ENCODE measurements around the gene SAP30BP.

SAP30BP gene

DNA sequence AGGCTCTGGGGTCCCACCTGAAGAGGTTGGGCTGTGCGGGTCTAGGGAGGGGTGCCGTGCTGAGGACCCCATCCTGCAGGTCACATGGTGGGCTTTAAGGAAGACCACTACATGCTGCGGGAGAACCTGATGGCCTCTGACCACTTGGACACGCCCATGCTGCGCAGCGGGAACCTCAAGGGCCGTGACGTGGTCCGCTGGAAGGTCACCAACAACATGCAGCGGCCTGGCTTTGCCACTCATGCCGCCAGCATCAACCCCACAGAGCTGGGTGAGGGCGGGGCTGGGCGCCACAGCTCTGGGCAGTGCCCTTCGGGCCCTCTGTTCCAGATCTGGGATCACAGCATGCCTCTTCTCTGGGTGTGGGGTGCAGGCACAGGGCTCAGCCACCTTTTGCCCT, 72.7 kb downstream of the SAP30BP start:
- ATAC-seq = no peak
- TF ChIP-seq, protein P1, sequence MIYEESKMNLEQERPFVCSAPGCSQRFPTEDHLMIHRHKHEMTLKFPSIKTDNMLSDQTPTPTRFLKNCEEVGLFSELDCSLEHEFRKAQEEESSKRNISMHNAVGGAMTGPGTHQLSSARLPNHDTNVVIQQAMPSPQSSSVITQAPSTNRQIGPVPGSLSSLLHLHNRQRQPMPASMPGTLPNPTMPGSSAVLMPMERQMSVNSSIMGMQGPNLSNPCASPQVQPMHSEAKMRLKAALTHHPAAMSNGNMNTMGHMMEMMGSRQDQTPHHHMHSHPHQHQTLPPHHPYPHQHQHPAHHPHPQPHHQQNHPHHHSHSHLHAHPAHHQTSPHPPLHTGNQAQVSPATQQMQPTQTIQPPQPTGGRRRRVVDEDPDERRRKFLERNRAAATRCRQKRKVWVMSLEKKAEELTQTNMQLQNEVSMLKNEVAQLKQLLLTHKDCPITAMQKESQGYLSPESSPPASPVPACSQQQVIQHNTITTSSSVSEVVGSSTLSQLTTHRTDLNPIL (CRISPR knock-in tag; IDR thresholded peaks at IDR 0.05; ENCODE audit: low read depth) = no peak

DNA sequence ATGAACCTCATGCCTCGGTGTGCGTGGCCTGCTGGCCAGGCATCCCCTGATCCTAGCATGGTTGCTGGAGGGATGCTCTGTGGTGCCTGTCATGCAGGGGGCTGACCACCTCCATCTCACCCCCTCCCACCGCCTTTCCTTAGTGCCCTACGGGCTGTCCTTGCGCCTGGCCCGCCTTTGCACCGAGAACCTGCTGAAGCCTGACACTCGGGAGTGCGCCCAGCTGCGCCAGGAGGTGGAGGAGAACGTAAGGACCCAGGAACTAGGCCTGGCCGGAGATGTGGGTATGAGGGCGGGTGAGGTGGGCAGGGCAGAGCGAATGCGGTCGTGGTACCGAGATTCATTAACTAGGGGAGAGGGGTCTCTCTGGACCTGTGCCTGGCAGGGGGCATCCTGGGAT, 73.1 kb downstream of the SAP30BP start:
- TF ChIP-seq, protein P2, sequence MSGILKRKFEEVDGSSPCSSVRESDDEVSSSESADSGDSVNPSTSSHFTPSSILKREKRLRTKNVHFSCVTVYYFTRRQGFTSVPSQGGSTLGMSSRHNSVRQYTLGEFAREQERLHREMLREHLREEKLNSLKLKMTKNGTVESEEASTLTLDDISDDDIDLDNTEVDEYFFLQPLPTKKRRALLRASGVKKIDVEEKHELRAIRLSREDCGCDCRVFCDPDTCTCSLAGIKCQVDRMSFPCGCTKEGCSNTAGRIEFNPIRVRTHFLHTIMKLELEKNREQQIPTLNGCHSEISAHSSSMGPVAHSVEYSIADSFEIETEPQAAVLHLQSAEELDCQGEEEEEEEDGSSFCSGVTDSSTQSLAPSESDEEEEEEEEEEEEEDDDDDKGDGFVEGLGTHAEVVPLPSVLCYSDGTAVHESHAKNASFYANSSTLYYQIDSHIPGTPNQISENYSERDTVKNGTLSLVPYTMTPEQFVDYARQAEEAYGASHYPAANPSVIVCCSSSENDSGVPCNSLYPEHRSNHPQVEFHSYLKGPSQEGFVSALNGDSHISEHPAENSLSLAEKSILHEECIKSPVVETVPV (CRISPR knock-in tag; IDR thresholded peaks at IDR 0.05) = no peak
- TF ChIP-seq TCF4 (CRISPR knock-in tag; IDR thresholded peaks at IDR 0.05; ENCODE audit: borderline replicate concordance) (no peak), GLIS3 (CRISPR knock-in tag; IDR thresholded peaks at IDR 0.05) (no peak), PPARA (CRISPR knock-in tag; IDR thresholded peaks at IDR 0.05; ENCODE audit: borderline replicate concordance) (no peak), ARNTL (CRISPR knock-in tag; IDR thresholded peaks at IDR 0.05; ENCODE audit: borderline replicate concordance, low read depth) (no peak), OSR1 (CRISPR knock-in tag; IDR thresholded peaks at IDR 0.05) (no peak), BACH2 (CRISPR knock-in tag; IDR thresholded peaks at IDR 0.05; ENCODE audit: borderline replicate concordance) (no peak), ZFP3 (CRISPR knock-in tag; IDR thresholded peaks at IDR 0.05) (no peak), CSDC2 (CRISPR knock-in tag; IDR thresholded peaks at IDR 0.05) (no peak), ESRRG (CRISPR knock-in tag; IDR thresholded peaks at IDR 0.05) (no peak), SNAI2 (CRISPR knock-in tag; IDR thresholded peaks at IDR 0.05) (no peak), ZFP30 (CRISPR knock-in tag; IDR thresholded peaks at IDR 0.05) (no peak)
- TF ChIP-seq, protein P3, sequence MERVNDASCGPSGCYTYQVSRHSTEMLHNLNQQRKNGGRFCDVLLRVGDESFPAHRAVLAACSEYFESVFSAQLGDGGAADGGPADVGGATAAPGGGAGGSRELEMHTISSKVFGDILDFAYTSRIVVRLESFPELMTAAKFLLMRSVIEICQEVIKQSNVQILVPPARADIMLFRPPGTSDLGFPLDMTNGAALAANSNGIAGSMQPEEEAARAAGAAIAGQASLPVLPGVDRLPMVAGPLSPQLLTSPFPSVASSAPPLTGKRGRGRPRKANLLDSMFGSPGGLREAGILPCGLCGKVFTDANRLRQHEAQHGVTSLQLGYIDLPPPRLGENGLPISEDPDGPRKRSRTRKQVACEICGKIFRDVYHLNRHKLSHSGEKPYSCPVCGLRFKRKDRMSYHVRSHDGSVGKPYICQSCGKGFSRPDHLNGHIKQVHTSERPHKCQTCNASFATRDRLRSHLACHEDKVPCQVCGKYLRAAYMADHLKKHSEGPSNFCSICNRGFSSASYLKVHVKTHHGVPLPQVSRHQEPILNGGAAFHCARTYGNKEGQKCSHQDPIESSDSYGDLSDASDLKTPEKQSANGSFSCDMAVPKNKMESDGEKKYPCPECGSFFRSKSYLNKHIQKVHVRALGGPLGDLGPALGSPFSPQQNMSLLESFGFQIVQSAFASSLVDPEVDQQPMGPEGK (CRISPR knock-in tag; IDR thresholded peaks at IDR 0.05; ENCODE audit: borderline replicate concordance) = no peak
- TF ChIP-seq, protein P1 (CRISPR knock-in tag; IDR thresholded peaks at IDR 0.05; ENCODE audit: low read depth) = no peak
- TF ChIP-seq, protein P4, sequence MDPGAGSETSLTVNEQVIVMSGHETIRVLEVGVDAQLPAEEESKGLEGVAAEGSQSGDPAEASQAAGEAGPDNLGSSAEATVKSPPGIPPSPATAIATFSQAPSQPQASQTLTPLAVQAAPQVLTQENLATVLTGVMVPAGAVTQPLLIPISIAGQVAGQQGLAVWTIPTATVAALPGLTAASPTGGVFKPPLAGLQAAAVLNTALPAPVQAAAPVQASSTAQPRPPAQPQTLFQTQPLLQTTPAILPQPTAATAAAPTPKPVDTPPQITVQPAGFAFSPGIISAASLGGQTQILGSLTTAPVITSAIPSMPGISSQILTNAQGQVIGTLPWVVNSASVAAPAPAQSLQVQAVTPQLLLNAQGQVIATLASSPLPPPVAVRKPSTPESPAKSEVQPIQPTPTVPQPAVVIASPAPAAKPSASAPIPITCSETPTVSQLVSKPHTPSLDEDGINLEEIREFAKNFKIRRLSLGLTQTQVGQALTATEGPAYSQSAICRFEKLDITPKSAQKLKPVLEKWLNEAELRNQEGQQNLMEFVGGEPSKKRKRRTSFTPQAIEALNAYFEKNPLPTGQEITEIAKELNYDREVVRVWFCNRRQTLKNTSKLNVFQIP (CRISPR knock-in tag; IDR thresholded peaks at IDR 0.05; ENCODE audit: borderline replicate concordance, low read depth) = no peak
- no peak for ATAC-seq

DNA sequence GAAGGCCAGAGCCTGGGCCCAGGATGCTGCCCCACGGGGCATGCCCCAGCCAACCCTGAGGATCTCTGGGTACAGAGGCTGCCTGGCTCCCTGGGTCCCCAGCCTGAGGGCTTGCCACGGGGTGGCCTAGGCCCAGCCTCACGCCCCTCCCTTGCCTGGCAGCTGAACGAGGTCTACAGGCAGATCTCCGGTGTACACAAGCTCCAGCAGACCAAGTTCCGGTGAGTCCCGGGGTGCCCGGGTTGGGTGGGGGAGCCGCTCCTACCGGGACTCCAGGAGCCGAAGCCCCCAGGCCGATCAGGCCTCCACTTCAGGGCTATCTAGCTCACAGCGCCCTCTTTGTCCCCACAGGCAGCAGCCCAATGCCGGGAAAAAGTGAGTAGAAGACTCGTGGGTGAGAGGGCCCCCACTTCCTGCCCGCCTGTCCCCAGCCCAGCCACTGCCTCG, 73.5 kb downstream of the SAP30BP start:
- ATAC-seq = no peak
- no peak for TF ChIP-seq BACH2 (CRISPR knock-in tag; IDR thresholded peaks at IDR 0.05; ENCODE audit: borderline replicate concordance)
- TF ChIP-seq, protein P3 (CRISPR knock-in tag; IDR thresholded peaks at IDR 0.05; ENCODE audit: borderline replicate concordance) = no peak
- no peak for TF ChIP-seq SNAI2 (CRISPR knock-in tag; IDR thresholded peaks at IDR 0.05)
- TF ChIP-seq, protein P2 (CRISPR knock-in tag; IDR thresholded peaks at IDR 0.05) = no peak
- TF ChIP-seq, protein P5, sequence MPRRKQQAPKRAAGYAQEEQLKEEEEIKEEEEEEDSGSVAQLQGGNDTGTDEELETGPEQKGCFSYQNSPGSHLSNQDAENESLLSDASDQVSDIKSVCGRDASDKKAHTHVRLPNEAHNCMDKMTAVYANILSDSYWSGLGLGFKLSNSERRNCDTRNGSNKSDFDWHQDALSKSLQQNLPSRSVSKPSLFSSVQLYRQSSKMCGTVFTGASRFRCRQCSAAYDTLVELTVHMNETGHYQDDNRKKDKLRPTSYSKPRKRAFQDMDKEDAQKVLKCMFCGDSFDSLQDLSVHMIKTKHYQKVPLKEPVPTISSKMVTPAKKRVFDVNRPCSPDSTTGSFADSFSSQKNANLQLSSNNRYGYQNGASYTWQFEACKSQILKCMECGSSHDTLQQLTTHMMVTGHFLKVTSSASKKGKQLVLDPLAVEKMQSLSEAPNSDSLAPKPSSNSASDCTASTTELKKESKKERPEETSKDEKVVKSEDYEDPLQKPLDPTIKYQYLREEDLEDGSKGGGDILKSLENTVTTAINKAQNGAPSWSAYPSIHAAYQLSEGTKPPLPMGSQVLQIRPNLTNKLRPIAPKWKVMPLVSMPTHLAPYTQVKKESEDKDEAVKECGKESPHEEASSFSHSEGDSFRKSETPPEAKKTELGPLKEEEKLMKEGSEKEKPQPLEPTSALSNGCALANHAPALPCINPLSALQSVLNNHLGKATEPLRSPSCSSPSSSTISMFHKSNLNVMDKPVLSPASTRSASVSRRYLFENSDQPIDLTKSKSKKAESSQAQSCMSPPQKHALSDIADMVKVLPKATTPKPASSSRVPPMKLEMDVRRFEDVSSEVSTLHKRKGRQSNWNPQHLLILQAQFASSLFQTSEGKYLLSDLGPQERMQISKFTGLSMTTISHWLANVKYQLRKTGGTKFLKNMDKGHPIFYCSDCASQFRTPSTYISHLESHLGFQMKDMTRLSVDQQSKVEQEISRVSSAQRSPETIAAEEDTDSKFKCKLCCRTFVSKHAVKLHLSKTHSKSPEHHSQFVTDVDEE (CRISPR knock-in tag; IDR thresholded peaks at IDR 0.05) = no peak
- no peak for TF ChIP-seq CSDC2 (CRISPR knock-in tag; IDR thresholded peaks at IDR 0.05)
- TF ChIP-seq ZNF565 (CRISPR knock-in tag; conservative IDR thresholded peaks at IDR 0.05; ENCODE audit: low read depth) = no peak
- TF ChIP-seq GLIS3 (CRISPR knock-in tag; IDR thresholded peaks at IDR 0.05) = no peak
